Measurements from ENCODE around the gene PRX.
"Not testable (repeated sequence)": the region's sequence is repeated elsewhere in the genome, so short reads cannot be mapped to it uniquely, and the experiment has no call there.

PRX gene

DNA sequence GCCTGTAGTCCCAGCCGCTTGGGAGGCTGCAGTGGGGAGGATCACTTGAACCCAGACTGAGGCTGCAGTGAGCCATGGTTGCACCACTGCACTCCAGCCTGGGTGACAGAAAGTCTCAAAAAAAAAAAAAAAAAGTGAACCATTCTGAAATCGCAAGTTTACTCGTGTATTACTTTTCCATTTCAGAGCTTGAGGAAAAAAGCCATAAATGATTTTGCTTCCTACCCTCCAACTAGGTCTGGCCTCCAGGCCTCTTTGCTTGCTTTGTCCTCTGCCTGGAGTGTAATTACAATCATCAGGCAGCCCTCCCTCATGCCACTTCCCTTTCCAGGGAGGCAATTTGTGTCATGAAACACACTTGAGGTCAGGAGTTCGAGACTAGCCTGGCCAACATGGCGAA, 43.9 kb upstream of the PRX start:
- TF ChIP-seq, protein P1, sequence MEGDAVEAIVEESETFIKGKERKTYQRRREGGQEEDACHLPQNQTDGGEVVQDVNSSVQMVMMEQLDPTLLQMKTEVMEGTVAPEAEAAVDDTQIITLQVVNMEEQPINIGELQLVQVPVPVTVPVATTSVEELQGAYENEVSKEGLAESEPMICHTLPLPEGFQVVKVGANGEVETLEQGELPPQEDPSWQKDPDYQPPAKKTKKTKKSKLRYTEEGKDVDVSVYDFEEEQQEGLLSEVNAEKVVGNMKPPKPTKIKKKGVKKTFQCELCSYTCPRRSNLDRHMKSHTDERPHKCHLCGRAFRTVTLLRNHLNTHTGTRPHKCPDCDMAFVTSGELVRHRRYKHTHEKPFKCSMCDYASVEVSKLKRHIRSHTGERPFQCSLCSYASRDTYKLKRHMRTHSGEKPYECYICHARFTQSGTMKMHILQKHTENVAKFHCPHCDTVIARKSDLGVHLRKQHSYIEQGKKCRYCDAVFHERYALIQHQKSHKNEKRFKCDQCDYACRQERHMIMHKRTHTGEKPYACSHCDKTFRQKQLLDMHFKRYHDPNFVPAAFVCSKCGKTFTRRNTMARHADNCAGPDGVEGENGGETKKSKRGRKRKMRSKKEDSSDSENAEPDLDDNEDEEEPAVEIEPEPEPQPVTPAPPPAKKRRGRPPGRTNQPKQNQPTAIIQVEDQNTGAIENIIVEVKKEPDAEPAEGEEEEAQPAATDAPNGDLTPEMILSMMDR (IDR thresholded peaks at IDR 0.05): no peak
- Mint-ChIP-seq H3K9me3 (no peaks in the 10 kb centered on the region), H3K4me3 (no peak overlapping the region), H3K27me3 (ENCODE audit: low read depth, poor library complexity) (peaks cover 3% of the 10 kb centered on the region), H3K36me3 (ENCODE audit: low read depth) (no peaks in the 10 kb centered on the region), H3K4me1 (peaks cover 10% of the 10 kb centered on the region), H3K27ac (no peak overlapping the region)
- no peak for DNase-seq

DNA sequence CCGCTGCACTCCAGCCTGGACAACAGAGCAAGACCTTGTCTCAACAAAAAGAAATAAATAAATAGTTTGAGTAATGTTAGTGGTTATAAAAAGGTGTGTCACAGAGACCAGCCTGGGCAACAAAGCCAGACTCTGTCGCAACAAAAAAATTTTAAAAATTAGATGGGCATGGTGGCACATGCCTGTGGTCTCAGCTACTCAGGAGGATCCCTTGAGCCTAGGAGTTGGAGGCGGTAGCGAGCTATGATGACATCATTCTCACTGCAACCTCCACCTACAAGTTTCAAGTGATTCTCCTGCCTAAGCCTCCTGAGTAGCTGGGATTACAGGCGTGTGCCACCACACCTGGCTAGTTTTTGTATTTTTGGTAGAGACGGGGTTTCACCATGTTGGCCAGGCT, 40.8 kb upstream of the PRX start:
- peaks cover 10% of the 10 kb centered on the region for H3K36me3 Mint-ChIP-seq (ENCODE audit: low read depth)
- H3K27ac Mint-ChIP-seq; DNase-seq; H3K9me3 Mint-ChIP-seq; H3K4me3 Mint-ChIP-seq; H3K27me3 Mint-ChIP-seq (ENCODE audit: low read depth, poor library complexity): not testable (repeated sequence)
- H3K4me1 Mint-ChIP-seq: peaks cover 10% of the 10 kb centered on the region

DNA sequence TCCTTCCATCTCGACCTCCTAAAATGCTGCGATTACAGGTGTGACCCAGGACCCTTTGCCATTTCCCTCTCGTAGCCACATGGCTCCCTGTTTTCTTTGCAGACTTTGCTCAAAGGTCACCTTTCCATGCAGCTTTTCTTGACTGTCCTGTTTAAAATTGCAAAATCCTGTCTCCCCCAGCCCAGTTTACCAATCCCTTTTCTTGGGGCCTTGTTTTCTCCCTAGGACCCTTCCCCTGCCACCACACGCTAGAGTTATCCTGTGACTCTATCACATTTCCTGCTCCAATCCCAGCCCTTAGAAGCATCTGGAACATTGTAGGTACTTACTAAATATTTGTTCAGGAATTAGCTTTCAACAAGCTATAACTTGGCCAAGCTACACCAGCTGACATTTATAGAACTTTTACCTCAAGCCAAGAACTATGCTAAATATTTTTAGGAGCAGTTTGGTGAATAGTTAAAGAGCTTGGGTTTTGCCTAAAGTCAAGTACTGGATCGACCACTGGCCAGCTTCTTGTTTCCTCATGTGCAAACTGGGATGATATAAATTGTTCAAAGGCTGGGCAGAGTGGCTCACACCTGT, 40.1 kb upstream of the PRX start:
- Mint-ChIP-seq H3K27me3 (ENCODE audit: low read depth, poor library complexity) (peaks cover 3% of the 10 kb centered on the region), H3K9me3 (no peaks in the 10 kb centered on the region), H3K4me1 (peaks cover 11% of the 10 kb centered on the region), H3K27ac (no peak overlapping the region), H3K36me3 (ENCODE audit: low read depth) (peaks cover 10% of the 10 kb centered on the region), H3K4me3 (no peak overlapping the region)
- TF ChIP-seq, protein P1 (IDR thresholded peaks at IDR 0.05): no peak
- DNase-seq: no peak

DNA sequence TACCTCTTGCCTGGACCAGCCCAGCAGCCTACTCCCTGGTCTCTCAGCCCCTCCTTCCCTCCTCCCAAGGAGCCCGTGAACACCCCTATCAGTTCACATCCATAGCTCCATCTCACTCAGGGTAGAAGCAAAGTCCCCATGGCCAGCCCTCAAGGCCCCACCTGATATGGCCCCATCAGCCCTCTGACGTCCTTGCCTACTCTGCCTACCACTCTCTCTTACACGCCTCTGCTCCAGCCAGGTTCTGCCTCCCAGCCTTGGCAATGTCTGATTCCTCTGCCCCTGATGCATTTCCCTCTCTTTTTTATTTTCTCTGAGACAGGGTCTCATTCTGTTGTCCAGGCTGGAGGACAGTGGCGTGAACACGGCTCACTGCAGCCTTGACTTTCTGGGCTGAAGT, 38.8 kb upstream of the PRX start:
- H3K9me3 Mint-ChIP-seq: no peaks in the 10 kb centered on the region
- no peak overlapping the region for H3K27ac Mint-ChIP-seq
- TF ChIP-seq, protein P1 (IDR thresholded peaks at IDR 0.05): no peak
- H3K27me3 Mint-ChIP-seq (ENCODE audit: low read depth, poor library complexity): peaks cover 3% of the 10 kb centered on the region
- H3K36me3 Mint-ChIP-seq (ENCODE audit: low read depth): peaks cover 10% of the 10 kb centered on the region
- no peak for DNase-seq
- peaks cover 21% of the 10 kb centered on the region for H3K4me1 Mint-ChIP-seq
- no peak overlapping the region for H3K4me3 Mint-ChIP-seq

DNA sequence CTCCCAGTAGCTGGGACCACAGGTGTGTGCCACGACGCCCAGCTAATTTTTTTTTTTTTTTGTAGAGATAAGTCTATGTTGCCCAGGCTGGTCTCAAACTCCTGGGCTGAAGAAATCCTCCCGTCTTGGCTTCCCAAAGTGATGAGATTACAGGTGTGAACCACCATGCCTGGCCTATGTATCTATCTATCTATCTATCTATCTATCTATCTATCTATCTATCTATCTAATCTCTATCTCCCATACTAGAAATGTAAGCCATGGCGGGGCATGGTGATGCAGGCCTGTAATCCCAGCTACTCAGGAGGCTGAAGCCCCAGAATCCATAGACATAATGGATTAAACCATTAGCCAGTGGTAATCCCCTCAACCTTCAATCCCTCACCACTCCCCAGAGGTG, 37.5 kb upstream of the PRX start:
- no peak overlapping the region for H3K4me3 Mint-ChIP-seq
- H3K9me3 Mint-ChIP-seq: no peaks in the 10 kb centered on the region
- H3K36me3 Mint-ChIP-seq (ENCODE audit: low read depth): peaks cover 10% of the 10 kb centered on the region

DNA sequence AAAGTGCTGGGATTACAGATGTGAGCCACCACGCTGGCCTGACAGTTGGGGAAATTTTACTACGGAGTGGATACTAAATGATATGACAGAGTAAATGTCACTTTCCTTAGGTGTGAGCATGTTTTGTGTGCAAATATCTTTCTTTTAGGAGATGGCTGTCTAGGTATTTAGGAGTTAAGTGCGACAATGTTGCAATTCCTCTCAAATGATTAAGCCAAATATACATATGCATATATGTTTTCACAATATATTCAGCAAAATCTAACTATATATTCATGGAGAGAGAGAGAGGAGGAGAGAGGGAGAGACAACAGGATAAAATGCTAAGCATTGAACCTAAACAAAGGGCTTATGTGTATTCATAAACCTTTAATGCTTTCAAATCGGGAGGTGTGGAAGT, 36.3 kb upstream of the PRX start:
- Mint-ChIP-seq H3K4me1 (peaks cover 38% of the 10 kb centered on the region), H3K9me3 (no peaks in the 10 kb centered on the region), H3K27me3 (ENCODE audit: low read depth, poor library complexity) (no peaks in the 10 kb centered on the region), H3K27ac (peak overlapping the region; percentile 64), H3K36me3 (ENCODE audit: low read depth) (peaks cover 10% of the 10 kb centered on the region), H3K4me3 (no peak overlapping the region)
- TF ChIP-seq, protein P1 (IDR thresholded peaks at IDR 0.05): no peak
- no peak for DNase-seq

More for the DNA sequence above, 37.5 kb upstream of the PRX start:
- DNase-seq: no peak
- Mint-ChIP-seq H3K4me1 (peaks cover 32% of the 10 kb centered on the region), H3K27ac (no peak overlapping the region), H3K27me3 (ENCODE audit: low read depth, poor library complexity) (peaks cover 3% of the 10 kb centered on the region)
- TF ChIP-seq, protein P1 (IDR thresholded peaks at IDR 0.05): no peak

Measured in nephron progenitor cell (in vitro differentiated cells).